Activated T-cell treated with anti-CD3 and anti-CD28 coated beads for 4 hours (primary cell): ENCODE measurements around the gene C1QTNF8.

Source experiments
- DNase-seq: peaks from one replicate; pipeline ENCODE4 v3.0.0-alpha.2; 2020

The C1QTNF8 gene

GRCh38 chr16:1040346-1040745 lies 55.7 kb downstream of the C1QTNF8 start:
- no peak for DNase-seq

DNA sequence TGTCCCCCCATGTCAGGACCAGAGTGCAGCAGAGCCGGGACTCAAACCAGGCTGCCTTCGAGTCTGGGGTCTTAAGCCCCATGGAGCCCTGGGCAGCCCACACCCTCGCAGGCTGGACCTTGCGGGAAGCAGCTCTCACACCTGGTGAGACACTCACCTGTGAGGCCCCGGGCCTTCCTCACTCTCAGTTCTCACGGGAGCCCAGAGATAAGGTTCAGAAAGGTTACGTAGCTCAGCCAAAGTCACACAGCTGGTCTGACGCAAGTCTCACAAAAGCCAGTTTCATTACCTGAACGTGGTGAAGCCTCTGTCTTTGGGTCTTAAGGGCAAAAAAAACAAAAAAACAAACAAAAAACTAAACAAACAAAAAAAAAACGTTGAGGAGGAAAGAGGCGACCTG lies 56.3 kb downstream of the C1QTNF8 start:
- no peak for DNase-seq

DNA sequence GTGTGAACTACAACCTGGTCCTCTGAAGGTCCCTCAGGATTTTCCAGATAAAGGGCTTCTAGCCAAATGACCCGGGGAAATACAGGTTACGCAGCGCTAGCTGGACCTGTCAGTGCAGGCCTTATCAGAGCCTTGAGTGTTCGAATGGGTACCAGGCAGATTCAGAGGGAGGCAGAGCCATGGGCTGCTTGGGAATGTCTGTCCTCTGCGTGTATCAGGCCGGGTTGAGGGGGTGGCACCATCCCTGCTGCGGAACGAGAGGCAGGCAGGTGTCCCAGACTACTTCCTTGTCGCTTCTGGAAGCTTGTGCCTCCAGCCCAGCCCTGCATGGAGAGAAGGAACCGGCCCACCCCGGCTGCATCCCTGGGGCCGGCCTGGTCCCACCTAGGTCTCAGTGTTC lies 57.1 kb downstream of the C1QTNF8 start:
- DNase-seq = no peak
